ENCODE results near the gene C1RL. TPM values are rescaled to one million over a fixed set of nuclear protein-coding genes. Genes with fewer than 3 reads are reported as not detected.

C1RL gene, protein sequence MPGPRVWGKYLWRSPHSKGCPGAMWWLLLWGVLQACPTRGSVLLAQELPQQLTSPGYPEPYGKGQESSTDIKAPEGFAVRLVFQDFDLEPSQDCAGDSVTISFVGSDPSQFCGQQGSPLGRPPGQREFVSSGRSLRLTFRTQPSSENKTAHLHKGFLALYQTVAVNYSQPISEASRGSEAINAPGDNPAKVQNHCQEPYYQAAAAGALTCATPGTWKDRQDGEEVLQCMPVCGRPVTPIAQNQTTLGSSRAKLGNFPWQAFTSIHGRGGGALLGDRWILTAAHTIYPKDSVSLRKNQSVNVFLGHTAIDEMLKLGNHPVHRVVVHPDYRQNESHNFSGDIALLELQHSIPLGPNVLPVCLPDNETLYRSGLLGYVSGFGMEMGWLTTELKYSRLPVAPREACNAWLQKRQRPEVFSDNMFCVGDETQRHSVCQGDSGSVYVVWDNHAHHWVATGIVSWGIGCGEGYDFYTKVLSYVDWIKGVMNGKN
- total RNA-seq (2021; fragmentation: NEBNext Ultra II Directional; extraction: Animal tissue kit (Norgen Biotek cat#: 25700)): 10 to 100 TPM in 5 of 6 experiments, 1 to 10 TPM in 1; 8.5 to 20.0 (median 15.8) TPM
- long read RNA-seq, partial matches to known transcripts: 0 of 2 reads
- long read RNA-seq, other reads (novel, unspliced or antisense): 1 of 2 reads

DNA sequence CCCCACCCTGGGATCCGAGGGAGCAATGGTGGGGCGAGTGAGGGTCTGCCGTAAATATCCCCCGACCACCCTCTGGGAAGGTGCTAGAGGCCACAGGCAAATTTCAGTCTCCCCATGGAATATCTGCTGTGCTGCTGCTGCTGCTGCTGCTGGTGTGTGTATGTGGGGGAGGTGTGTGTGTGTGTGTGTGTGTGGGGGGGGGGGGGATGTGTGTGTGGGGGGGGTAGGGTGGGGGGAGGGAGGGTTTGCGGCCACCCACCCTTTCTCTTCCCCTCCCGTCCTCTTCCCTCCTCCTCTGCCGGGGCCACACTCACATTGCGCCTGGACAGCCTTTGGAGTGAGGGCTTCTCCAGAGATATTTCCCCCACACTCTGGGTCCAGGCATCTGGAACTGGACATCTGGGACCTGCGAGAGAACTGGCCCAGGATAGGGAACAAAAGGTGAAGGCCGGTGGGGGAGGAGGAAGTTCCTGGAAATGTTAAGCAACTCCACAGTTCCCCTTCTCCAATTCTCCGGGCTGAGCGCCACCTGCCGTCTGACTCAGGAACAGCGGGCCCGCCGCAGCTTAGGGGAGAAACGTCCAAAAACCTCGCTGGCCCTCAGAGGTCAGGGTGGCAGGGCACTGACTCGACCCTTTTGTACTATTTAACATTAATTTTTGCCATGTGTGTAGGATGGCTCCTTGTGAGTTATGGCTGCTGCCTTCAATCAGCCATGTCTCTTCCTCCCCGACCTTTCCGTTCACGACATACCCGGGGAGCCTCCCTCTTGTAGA lies at the start of gene C1RL:
C1RL (minus strand) TSS at position 419 of the 776 bp plus-strand sequence; CDS start at position 385, 34 bp downstream.
- Mint-ChIP-seq H3K27ac (peak within 1 kb of the TSS; percentile 96), H3K4me3 (peak within 1 kb of the TSS; percentile 90), H3K27me3 (ENCODE audit: insufficient read depth) (no peaks in the 10 kb centered on the region; the same call in 1 of the 2 replicates), H3K9me3 (peaks cover 15% of the 10 kb centered on the region), H3K4me1 (ENCODE audit: low read depth) (peaks cover 33% of the 10 kb centered on the region), H3K36me3 (ENCODE audit: low read depth) (peaks cover 16% of the 10 kb centered on the region)
- peak; percentile 69 for DNase-seq
- TF ChIP-seq, protein P1, sequence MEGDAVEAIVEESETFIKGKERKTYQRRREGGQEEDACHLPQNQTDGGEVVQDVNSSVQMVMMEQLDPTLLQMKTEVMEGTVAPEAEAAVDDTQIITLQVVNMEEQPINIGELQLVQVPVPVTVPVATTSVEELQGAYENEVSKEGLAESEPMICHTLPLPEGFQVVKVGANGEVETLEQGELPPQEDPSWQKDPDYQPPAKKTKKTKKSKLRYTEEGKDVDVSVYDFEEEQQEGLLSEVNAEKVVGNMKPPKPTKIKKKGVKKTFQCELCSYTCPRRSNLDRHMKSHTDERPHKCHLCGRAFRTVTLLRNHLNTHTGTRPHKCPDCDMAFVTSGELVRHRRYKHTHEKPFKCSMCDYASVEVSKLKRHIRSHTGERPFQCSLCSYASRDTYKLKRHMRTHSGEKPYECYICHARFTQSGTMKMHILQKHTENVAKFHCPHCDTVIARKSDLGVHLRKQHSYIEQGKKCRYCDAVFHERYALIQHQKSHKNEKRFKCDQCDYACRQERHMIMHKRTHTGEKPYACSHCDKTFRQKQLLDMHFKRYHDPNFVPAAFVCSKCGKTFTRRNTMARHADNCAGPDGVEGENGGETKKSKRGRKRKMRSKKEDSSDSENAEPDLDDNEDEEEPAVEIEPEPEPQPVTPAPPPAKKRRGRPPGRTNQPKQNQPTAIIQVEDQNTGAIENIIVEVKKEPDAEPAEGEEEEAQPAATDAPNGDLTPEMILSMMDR (IDR thresholded peaks at IDR 0.05): peak; percentile 98

DNA sequence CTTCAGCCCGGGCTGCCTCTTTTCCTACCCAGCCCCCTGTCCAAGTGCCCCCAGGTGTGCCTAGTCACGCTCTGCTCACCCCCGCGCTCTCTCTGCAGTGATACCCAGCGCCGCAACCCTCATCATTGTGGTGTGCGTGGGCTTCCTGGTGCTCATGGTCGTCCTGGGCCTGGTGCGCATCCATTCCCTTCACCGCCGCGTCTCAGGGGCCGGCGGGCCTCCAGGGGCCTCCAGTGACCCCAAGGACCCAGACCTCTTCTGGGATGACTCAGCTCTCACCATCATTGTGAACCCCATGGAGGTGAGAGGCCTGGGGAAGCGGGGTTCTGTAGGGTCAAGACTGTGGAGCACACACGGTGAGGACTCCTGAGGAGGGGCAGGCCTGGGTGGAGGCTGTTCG lies 48.4 kb upstream of the C1RL start:
- Mint-ChIP-seq H3K27me3 (ENCODE audit: insufficient read depth) (no peaks in the 10 kb centered on the region; the same call in 1 of the 2 replicates), H3K27ac (no peak overlapping the region), H3K4me3 (no peak overlapping the region), H3K4me1 (ENCODE audit: low read depth) (peaks cover 14% of the 10 kb centered on the region), H3K9me3 (no peaks in the 10 kb centered on the region), H3K36me3 (ENCODE audit: low read depth) (no peaks in the 10 kb centered on the region)
- TF ChIP-seq, protein P1 (IDR thresholded peaks at IDR 0.05): no peak
- no peak for DNase-seq

DNA sequence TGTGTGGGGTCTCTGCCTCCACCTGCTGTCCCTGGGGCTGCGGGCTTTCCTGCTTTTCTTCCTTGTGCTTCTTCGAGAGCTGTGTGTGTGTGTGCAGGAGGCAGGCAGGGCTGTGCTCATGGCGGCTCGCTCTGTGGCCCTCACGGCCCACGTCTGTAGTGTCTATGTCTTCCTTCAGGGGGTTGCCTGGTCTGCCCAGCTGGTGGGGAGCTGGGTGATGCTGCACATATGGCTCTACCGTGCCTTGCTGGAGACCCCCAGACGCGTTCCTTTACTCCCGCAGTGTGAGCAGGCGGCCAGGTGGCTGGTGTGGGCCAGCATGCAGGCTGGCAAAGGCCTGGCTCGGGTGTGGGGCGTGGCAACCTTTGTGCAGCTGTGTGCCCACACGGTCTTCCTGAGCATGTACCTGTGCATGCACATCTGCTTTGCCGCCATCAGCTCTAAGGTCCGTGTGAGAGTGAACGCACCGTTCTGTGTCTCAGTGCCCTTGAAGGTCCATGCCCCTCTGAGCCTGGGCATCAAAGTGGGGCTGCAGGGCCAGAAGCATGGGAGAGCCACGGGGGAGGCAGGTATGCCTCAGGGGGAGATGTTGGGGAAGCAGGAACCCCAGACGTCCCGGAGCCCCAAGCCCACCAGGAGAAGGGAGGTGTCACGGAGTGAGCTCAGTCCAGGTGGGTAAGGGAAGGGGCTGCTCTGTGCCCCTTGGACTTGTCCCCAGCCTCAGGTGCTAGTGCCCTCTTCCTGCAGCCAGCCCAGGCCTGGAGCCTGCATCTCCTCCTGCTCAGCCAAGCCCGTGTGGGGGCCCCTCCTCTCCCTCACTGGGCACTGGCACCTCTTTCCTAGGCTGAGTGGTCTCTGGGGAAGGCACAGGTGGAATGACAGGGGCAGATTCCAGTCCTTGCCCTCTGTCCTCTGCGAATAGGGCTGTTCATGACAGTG lies 47.5 kb upstream of the C1RL start:
- Mint-ChIP-seq H3K9me3 (no peaks in the 10 kb centered on the region), H3K27ac (no peak overlapping the region), H3K36me3 (ENCODE audit: low read depth) (no peaks in the 10 kb centered on the region), H3K4me1 (ENCODE audit: low read depth) (peaks cover 14% of the 10 kb centered on the region), H3K4me3 (no peak overlapping the region), H3K27me3 (ENCODE audit: insufficient read depth) (no peaks in the 10 kb centered on the region; the same call in 1 of the 2 replicates)
- TF ChIP-seq, protein P1 (IDR thresholded peaks at IDR 0.05): no peak
- DNase-seq: no peak

DNA sequence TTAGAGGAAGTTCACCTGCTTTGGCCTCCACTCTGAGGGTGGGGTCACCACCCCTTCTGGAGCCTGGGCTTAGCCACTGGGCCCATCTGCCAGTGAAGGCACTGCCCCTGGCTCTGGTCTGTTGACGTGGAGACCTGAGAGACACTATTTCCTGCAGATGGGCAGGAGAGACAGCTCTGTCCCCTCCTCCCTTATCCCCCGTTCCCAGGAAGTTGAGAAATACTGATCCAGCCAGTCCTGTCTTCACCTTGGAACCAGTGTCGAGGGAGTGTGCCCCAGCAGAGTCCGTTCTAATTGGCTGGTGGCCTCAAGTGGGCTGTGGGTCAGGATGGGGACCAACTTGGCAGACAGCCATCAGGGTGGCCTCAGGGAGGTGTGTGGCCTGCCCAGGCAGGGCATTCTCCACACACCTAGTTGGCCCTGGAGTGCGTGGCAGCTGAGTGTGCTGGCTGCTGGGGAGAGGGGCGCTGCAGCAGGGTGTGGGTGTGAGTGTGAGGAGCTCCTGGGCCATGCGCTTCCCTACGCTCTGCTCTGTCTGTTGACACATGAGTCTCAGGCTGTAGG lies 46.5 kb upstream of the C1RL start:
- 0 out of 2 replicates have a peak overlapping the region, but pooled peaks have one; percentile 0 for H3K27ac Mint-ChIP-seq
- no peaks in the 10 kb centered on the region; the same call in none of the 2 replicates for H3K27me3 Mint-ChIP-seq (ENCODE audit: insufficient read depth)
- no peak for DNase-seq
- no peak overlapping the region for H3K4me3 Mint-ChIP-seq
- H3K4me1 Mint-ChIP-seq (ENCODE audit: low read depth): peaks cover 14% of the 10 kb centered on the region
- TF ChIP-seq, protein P1 (IDR thresholded peaks at IDR 0.05): no peak
- no peaks in the 10 kb centered on the region for H3K36me3 Mint-ChIP-seq (ENCODE audit: low read depth)
- no peaks in the 10 kb centered on the region for H3K9me3 Mint-ChIP-seq

Data from HFFc6 (cell line).